Thymus (tissue), 11 donors: ENCODE results near the gene CAMKMT. TPM values are rescaled to one million over a fixed set of nuclear protein-coding genes. Genes with fewer than 3 reads are reported as not detected.
"Not testable (repeated sequence)": the region's sequence is repeated elsewhere in the genome, so short reads cannot be mapped to it uniquely, and the experiment has no call there.

Source experiments
- DNase-seq, 9 donors: peaks; one replicate each; pipeline ENCODE4 v3.0.0-alpha.2; 2013; ENCODE audit warnings: low spot score in 9 of 9, low read depth in 6 of 9, missing footprints in 1 of 9
- H3K27ac ChIP-seq, 2 donors: one replicate each; pipeline ENCODE4 v1.5.1; 2013; ENCODE audit warnings: control low read depth in 1 of 2, low read depth in 1 of 2, low read length in 1 of 2, mild to moderate bottlenecking in 1 of 2, moderate library complexity in 1 of 2
- H3K27me3 ChIP-seq, 2 donors: one replicate each; pipeline ENCODE4 v1.5.1; 2013; ENCODE audit warnings: low read length in 1 of 2; ENCODE audit not compliant: control insufficient read depth in 2 of 2, insufficient read depth in 1 of 2
- H3K36me3 ChIP-seq, 2 donors: one replicate each; pipeline ENCODE4 v1.5.1; 2013; ENCODE audit warnings: low read length in 1 of 2, mild to moderate bottlenecking in 1 of 2, moderate library complexity in 1 of 2; ENCODE audit not compliant: control insufficient read depth in 2 of 2, insufficient read depth in 2 of 2
- H3K4me1 ChIP-seq, 2 donors: one replicate each; pipeline ENCODE4 v1.5.1; 2013; ENCODE audit warnings: low read length in 2 of 2; ENCODE audit not compliant: control insufficient read depth in 2 of 2, insufficient read depth in 2 of 2
- H3K4me3 ChIP-seq, 2 donors: one replicate each; pipeline ENCODE4 v1.5.1; 2013; ENCODE audit warnings: low read length in 2 of 2, control low read depth in 1 of 2, mild to moderate bottlenecking in 1 of 2
- H3K9me3 ChIP-seq, 2 donors: one replicate each; pipeline ENCODE4 v1.5.1; 2013; ENCODE audit warnings: low read length in 1 of 2, mild to moderate bottlenecking in 1 of 2; ENCODE audit not compliant: control insufficient read depth in 2 of 2, insufficient read depth in 1 of 2
- WGBS: extraction: QIAGEN DNeasy Blood & Tissue Kit; methylation state at CpG from one replicate; pipeline ENCODE4 v1.1.7; 2013; 5-methylcytosine and 5-hydroxymethylcytosine counted together
- polyA plus RNA-seq: library from polyadenylated mRNA; stranded (reverse); fragments of 200-250 nt; gene quantifications from one replicate; pipeline ENCODE4 v1.2.3, GENCODE V29; 2013
- total RNA-seq: library from RNA; stranded (reverse); fragments of 120-200 nt; gene quantifications from one replicate; pipeline ENCODE4 v1.2.4, GENCODE V29; 2013
- donor health status: healthy.

Gene CAMKMT
- total and polyA plus RNA-seq, 2 donors = 7.0 to 7.4 TPM

GRCh38 chr2:44595615-44596014 is 233.9 kb downstream of the CAMKMT start:
- WGBS = 98% methylated on average over 2 of the region's 2 CpGs
- H3K9me3 ChIP-seq = not testable (repeated sequence)

GRCh38 chr2:44596537-44597320 is 235.0 kb downstream of the CAMKMT start:
- Histone ChIP-seq H3K36me3 (no peaks in the 10 kb centered on the region), H3K27ac (no peak overlapping the region), H3K27me3 (no peaks in the 10 kb centered on the region), H3K4me1 (no peaks in the 10 kb centered on the region), H3K9me3 (no peaks in the 10 kb centered on the region), H3K4me3 (no peak overlapping the region)
- 94% methylated on average over 5 of the region's 5 CpGs for WGBS
- no peak for DNase-seq

More at GRCh38 chr2:44595615-44596014, 233.9 kb downstream of the CAMKMT start:
- not testable (repeated sequence) for H3K27ac ChIP-seq, DNase-seq, H3K36me3 ChIP-seq, H3K4me1 ChIP-seq, H3K27me3 ChIP-seq, H3K4me3 ChIP-seq

GRCh38 chr2:44598330-44599119 is 236.8 kb downstream of the CAMKMT start:
- no peaks in the 10 kb centered on the region for H3K27me3 ChIP-seq
- no peaks in the 10 kb centered on the region for H3K36me3 ChIP-seq
- no peaks in the 10 kb centered on the region for H3K4me1 ChIP-seq
- no peaks in the 10 kb centered on the region for H3K9me3 ChIP-seq
- 77% methylated on average over 5 of the region's 5 CpGs for WGBS
- no peak overlapping the region for H3K27ac ChIP-seq
- DNase-seq = no peak
- no peak overlapping the region for H3K4me3 ChIP-seq

GRCh38 chr2:44599130-44599529 is 237.4 kb downstream of the CAMKMT start:
- WGBS = 47% methylated on average over 1 of the region's 1 CpG
- Histone ChIP-seq H3K27ac (no peak overlapping the region), H3K9me3 (no peaks in the 10 kb centered on the region), H3K4me3 (no peak overlapping the region), H3K36me3 (no peaks in the 10 kb centered on the region), H3K4me1 (no peaks in the 10 kb centered on the region), H3K27me3 (no peaks in the 10 kb centered on the region)
- DNase-seq = no peak

- DNase-seq = no peak
- Histone ChIP-seq H3K36me3 (no peaks in the 10 kb centered on the region), H3K4me1 (no peaks in the 10 kb centered on the region), H3K4me3 (no peak overlapping the region), H3K27ac (no peak overlapping the region), H3K27me3 (no peaks in the 10 kb centered on the region), H3K9me3 (no peaks in the 10 kb centered on the region)
- WGBS = 96% methylated on average over 6 of the region's 6 CpGs
Observed at GRCh38 chr2:44602446-44602845, 240.7 kb downstream of the CAMKMT start.

GRCh38 chr2:44605511-44605910 is 243.8 kb downstream of the CAMKMT start:
- Histone ChIP-seq H3K27me3 (no peaks in the 10 kb centered on the region), H3K4me3 (no peak overlapping the region), H3K9me3 (no peaks in the 10 kb centered on the region), H3K4me1 (no peaks in the 10 kb centered on the region), H3K36me3 (no peaks in the 10 kb centered on the region), H3K27ac (no peak overlapping the region)
- 0% methylated on average over 1 of the region's 1 CpG for whole genome bisulfite sequencing
- DNase-seq = no peak

- no peak for DNase-seq
- Histone ChIP-seq H3K4me1 (no peaks in the 10 kb centered on the region), H3K4me3 (no peak overlapping the region), H3K36me3 (no peaks in the 10 kb centered on the region), H3K27me3 (no peaks in the 10 kb centered on the region), H3K9me3 (no peaks in the 10 kb centered on the region), H3K27ac (no peak overlapping the region)
- WGBS = 93% methylated on average over 1 of the region's 1 CpG
Observed at GRCh38 chr2:44612276-44612675, 250.5 kb downstream of the CAMKMT start.

- WGBS = 100% methylated on average over 2 of the region's 2 CpGs
- no peak for DNase-seq
- Histone ChIP-seq H3K4me1 (peaks cover 0 to 5% of the 10 kb centered on the region in 2 donors), H3K36me3 (no peaks in the 10 kb centered on the region), H3K4me3 (no peak overlapping the region), H3K9me3 (no peaks in the 10 kb centered on the region), H3K27ac (no peak overlapping the region), H3K27me3 (no peaks in the 10 kb centered on the region)
Observed at GRCh38 chr2:44614940-44615339, 253.2 kb downstream of the CAMKMT start.

- WGBS = 96% methylated on average over 4 of the region's 4 CpGs
- Histone ChIP-seq H3K4me3 (no peak overlapping the region), H3K36me3 (no peaks in the 10 kb centered on the region), H3K27me3 (no peaks in the 10 kb centered on the region), H3K4me1 (peaks cover 0 to 5% of the 10 kb centered on the region in 2 donors), H3K9me3 (no peaks in the 10 kb centered on the region), H3K27ac (no peak overlapping the region)
- no peak for DNase-seq
Observed at GRCh38 chr2:44615950-44616518, 254.3 kb downstream of the CAMKMT start.
